HG02763 (cell line): ENCODE data around the gene LIF.
"Not testable (repeated sequence)": the region's sequence is repeated elsewhere in the genome, so short reads cannot be mapped to it uniquely, and the experiment has no call there.

ENCODE experiments used
- ATAC-seq: cut with Tn5 transposase; IDR thresholded peaks from one replicate; pipeline ENCODE4 v1.9.1; 2021; ENCODE audit warnings: mild to moderate bottlenecking, moderate library complexity; ENCODE audit not compliant: unreplicated experiment

LIF gene

GRCh38 chr22:30245181-30245984 is 1.2 kb downstream of the LIF start:
- ATAC-seq, result no peak

GRCh38 chr22:30244641-30245040 is 1.9 kb downstream of the LIF start:
- no peak for ATAC-seq

DNA sequence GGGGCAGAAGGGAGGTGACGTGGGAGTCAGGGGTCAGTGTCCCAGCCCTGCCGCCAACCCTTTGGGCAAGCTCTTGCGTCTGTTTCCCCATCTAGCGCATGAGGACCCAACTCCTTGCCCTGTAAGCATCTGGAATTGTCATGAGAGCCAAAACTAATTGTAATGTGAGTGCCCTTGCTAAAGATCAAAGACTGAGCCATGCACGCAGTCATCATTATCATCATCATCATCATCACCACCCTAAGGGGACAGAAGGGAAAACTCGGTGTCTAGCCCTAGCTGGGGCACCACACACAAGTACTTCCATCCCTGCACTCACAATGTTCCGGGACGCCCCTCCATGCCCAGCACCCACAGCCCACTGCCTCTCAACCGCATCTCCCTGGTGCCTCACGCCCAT is 2.5 kb downstream of the LIF start:
- no peak for ATAC-seq

DNA sequence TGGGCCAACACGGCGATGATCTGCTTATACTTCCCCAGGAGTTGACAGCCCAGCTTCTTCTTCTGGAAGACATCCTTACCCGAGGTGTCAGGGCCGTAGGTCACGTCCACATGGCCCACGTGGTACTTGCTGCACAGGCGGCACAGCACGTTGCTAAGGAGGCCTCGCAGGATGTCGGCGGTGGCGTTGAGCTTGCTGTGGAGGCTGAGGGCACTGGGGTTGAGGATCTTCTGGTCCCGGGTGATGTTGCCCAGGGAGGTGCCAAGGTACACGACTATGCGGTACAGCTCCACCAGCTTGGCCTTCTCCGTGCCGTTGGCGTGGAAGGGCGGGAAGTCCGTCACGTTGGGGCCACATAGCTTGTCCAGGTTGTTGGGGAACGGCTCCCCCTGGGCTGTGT is 2.9 kb downstream of the LIF start:
- no peak for ATAC-seq

GRCh38 chr22:30241576-30242371 is 4.8 kb downstream of the LIF start:
- no peak for ATAC-seq

- no peak for ATAC-seq
Measured at GRCh38 chr22:30240541-30241417, 5.8 kb downstream of the LIF start.

DNA sequence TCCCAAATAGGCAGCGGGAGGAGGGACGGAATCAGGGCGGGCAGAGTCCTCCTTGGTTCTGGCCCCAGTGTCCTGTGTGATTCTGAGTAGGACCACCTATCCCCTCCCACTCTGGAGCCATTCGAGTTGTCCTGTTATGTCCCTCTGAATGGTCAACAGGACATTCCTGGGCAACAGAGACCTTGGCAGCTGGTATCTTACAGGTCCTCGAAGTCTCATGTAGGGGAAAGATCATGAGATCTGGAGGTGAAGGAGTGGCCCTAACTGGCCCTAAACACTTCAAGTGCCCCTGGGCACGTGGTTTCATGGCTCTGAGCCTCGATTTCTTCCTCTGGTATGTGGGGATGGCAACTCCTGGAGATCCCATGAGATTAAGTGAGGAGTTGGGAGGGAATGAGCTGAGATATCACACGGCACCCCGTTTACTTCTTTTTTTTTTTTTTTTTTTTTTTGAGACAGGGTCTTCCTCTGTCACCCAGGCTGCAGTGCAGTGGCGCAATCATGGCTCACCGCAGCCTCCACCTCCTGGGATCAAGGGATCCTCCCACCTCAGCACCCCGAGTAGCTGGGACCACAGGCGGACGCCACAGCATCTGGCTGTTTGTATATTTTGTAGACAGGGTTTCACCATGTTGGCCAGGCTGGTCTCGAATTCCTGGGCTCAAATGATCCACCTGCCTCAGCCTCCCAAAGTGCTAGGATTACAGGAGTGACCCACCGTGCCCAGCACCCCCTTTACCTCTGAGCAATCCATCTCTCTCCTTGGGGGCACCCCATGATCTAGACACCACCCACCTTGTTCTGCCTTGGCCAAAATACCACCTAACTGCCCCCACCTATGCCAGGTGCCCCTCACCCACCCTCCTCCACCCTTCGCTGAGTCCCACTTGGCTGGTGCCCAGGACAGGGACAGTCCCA is 6.8 kb downstream of the LIF start:
- ATAC-seq, result no peak

DNA sequence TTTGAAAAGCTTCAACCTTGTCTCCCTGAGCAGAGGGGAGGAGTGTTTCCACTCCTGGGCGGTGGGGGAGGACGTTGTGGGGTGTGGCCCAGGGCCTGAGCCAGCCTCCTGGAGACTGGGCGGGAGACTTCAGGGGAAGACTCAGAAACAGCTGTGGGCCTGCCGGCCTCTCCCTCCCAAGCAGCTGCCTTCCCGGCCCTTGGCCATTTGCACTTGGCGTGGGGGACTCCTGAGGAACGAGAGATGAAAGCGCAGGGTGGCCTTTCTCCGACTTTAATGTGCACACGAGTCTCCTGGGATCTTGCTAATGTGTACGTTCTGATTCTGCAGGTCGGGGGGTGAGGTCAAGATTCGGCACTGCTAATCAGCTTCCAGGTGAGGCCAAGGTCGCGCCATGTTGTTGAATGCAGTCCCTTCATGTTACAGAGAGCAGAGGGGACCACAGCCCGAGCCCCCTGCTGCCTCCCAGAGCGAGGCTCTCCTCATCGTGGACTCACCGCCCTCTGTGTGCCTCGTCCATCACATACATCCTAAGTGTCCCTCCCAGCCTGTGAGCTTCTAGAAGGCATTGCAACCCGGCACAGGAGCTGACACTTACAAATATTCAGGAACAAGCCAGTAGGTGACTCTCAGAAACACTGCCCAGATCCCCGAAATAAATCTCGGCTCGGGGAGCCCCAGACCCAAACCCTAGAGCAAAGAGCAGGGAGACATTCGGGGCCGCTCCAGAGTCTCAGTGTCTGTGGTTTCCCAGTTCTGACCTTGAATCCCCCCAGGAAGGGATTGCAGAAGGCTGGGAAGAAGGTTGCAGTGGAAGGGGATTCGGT is 7.7 kb downstream of the LIF start:
- ATAC-seq, result no peak

DNA sequence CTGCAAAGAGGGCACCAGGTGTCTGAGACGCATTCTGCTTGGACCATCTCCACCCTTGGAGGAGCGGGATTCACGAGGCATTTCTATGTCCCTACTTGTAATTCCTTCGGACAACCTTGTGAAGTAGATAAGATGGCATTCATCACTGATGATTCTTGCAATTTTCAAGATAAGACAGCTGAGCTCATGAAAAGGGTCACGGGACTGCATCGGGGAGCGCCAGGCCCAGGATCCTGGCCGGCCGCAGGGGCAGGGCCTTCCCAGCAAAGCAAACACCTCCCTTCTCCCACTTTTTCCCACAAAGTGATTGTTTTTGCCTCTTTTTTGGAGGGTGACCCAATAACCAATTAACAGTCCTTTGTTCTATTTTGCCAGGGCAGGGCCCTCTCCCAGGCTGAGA is 8.4 kb downstream of the LIF start:
- no peak for ATAC-seq

- no peak for ATAC-seq
Measured at GRCh38 chr22:30236875-30237274, 9.7 kb downstream of the LIF start.

DNA sequence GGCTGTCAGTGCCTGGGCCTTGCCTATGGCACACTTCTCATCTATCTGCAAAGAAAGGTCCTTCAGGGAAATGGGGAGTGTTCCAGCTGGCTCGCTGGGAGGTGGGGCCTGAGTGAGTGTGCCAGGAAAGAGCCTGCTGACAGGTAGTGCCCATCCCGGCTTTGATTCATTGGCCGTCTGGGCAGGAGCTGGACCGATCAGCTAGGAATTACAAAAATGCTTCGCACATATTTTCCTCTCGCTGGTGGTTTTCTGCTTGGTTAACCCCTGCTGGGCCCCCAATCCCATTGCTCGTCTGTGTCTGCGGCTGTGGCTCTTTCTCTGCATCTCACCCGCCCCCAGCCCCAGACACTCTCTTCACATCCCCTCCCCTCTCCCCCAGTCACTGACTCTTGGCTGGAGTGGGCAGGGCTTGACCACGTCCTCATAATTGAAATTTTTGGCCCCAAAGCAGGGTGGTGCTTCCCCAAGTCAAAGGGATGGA is 10.8 kb downstream of the LIF start:
- ATAC-seq, result no peak

GRCh38 chr22:30234786-30235470 is 11.6 kb downstream of the LIF start:
- ATAC-seq, result no peak

- not testable (repeated sequence) for ATAC-seq
Measured at GRCh38 chr22:30234325-30234724, 12.2 kb downstream of the LIF start.

DNA sequence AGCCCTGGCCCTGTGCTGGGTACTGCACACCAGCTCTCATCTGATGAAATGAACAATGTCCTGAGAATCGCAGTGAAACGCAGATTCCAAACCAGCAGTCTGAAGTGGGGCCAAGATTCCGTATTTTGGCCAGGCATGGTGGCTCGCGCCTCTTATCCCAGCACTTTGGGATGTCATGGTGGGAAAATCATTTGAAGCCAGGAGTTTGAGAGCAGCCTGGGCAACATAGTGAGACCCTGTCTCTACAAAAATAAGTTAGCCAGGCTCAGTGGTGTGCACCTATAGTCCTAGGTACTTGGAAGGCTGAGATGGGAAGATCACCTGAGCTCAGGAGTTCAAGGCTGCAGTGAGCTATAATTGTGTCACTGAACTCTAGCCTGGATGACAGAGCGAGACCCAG is 13.0 kb downstream of the LIF start:
- no peak for ATAC-seq

DNA sequence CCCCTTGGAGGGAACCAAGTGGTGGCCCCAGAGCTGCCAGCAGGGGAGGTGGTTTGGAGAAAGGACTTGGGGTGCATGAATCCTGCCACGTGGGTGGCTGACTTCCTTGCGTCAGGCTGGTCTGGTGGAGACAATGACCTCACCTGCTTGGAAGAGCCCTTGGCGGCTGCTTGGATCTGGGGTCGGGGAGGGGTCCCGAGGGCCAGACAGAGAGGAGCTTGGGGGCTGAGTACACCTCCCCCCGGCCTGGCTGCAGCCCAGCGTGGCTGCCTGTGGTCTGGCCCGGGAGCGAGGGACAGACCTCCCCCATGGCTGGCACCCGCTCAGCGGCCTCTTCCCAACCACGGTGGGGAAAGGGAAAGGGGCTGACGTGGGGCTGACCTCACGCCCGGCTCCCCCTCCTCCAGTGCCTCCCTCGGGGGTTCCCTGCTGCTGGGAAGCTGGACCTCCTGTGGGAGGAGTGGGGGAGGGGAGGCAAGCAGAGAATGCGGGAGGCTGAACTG is 13.8 kb downstream of the LIF start:
- no peak for ATAC-seq

DNA sequence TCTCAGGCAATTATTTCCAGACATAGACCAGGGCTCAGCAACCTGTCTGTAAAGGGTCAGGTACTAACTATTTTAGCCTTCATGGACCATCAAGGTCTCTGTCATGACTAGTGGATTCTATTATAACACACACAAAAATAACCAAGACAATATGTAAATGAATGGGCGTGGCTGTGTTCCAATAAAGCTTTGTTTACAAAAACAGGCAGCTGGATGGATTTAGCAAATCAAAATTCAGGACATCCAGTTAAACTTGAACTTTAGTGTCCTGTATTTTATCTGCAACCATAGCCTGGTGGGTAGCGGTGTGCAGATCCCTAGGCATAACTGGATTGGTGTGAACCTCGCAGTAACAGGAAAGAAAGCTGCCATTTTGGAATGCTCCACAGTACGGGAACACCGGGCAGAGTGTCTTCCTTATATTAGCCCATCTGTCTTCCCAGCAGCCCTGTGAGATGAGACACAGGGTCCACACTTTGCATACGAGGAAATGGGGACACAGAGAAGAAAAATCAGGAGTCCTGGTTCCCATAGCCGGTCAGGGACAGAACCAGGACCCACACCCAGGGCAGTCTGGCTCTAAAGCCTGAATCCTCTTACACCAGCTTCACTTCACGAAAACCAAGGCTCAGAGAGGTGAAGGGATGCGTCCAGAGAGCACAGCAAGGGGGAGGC is 15.6 kb downstream of the LIF start:
- no peak for ATAC-seq

GRCh38 chr22:30230330-30230729 is 16.2 kb downstream of the LIF start:
- no peak for ATAC-seq
